GM21367 (cell line): ENCODE measurements around the gene OR6Y1.

Source experiments
- ATAC-seq: cut with Tn5 transposase; IDR thresholded peaks from one replicate; pipeline ENCODE4 v1.9.1; 2021; ENCODE audit not compliant: unreplicated experiment

Gene OR6Y1

DNA sequence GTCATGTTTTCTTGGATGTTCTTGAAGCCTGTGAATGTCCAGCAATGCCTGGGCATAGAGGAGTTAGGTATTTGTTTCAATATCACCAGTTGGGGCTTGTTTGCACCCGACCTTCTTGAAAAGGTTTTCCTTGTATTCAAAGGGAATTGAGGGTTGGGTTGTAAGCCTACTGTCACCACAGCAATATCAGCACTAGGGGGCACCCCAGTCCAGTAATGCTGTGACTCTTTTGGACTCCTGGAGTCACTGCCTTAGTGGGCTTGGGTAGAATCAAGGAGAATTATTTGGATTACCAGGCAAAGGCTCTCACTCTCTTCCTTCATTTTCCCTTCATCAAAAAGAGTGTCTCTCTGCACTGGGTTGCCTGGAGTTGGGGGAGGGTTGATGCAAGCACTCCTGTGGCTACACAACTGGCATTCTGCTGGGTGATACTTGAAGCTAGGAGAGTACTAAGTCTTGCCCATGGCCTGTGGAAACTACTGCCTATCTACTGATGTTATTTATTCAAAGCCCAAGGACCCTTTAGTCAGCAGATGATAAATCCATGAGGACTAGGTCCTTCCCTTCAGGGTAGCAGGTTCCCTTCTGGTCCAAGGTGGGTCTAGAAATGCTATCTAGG is 47.7 kb downstream of the OR6Y1 start:
- peak; percentile 57 for ATAC-seq

GRCh38 chr1:158496374-158496773 is 57.8 kb downstream of the OR6Y1 start:
- no peak for ATAC-seq

- no peak for ATAC-seq
Measured at GRCh38 chr1:158494796-158495195, 59.4 kb downstream of the OR6Y1 start.
